K562 (cell line): ENCODE results near the gene STX2. TPM values are rescaled to one million over a fixed set of nuclear protein-coding genes. Genes with fewer than 3 reads are reported as not detected.

ENCODE experiments used
- ATAC-seq: fragments of 200-7000 bp; cut with Tn5 transposase; 3 replicates; pipeline ENCODE4 v1.9.1; 2020; ENCODE audit warnings: moderate library complexity
- BruUV-seq: library from RNA; stranded (reverse); fragments of 400-500 nt; replicated peaks from 2 replicates; lab custom pipeline; 2021; lab: Mats Ljungman, UMichigan
- CTCF ChIA-PET: fragments of 300-600 bp; formaldehyde crosslinking; extraction: SDS; loops from one replicate; lab custom pipeline; 2021; ENCODE audit warnings: low intra/inter-chr PET ratio; lab: Yijun Ruan, JAX
- POLR2A ChIA-PET: fragments of 300-600, 350-650 bp; sonication (Branson Sonifier 250); formaldehyde crosslinking; extraction: SDS; loops from one replicate; lab custom pipeline; 2021; ENCODE audit warnings: antibody characterized with exemption, inconsistent platforms; lab: Yijun Ruan, JAX
- DNase-seq, 4 experiments: peaks; one replicate each; pipeline versions ENCODE4 v3.0.0 to v3.0.0-alpha.2; 2011 to 2018; ENCODE audit warnings: low spot score in 3 of 4, mixed read lengths in 3 of 4; ENCODE audit errors: extremely low read depth in 1 of 4
- FAIRE-seq: peaks from 2 replicates; lab custom pipeline; 2011; peaks lifted over from hg19 to GRCh38; lab: Jason Lieb, UNC
- H2AFZ ChIP-seq: 2 replicates; pipeline ENCODE4 v1.6.0; 2011; ENCODE audit warnings: low read depth, low read length, control low read depth, inconsistent platforms
- H3K27ac ChIP-seq: fragments of 200-600 bp; 3 replicates; pipeline ENCODE4 v1.8.0; 2011; ENCODE audit warnings: low read depth, mild to moderate bottlenecking, control low read depth, inconsistent platforms, low read length, moderate library complexity, mixed read lengths; ENCODE audit errors: extremely low read depth
- H3K27me3 ChIP-seq, 2 experiments: fragments of 300-600 bp in 1 of 2; 2 replicates in 1 of 2; 3 replicates in 1 of 2; pipeline versions ENCODE4 v1.6.0 to v1.8.0; 2011; ENCODE audit warnings: inconsistent platforms in 2 of 2, low read length in 2 of 2, mild to moderate bottlenecking in 1 of 2, mixed read lengths in 1 of 2, moderate library complexity in 1 of 2; ENCODE audit not compliant: control insufficient read depth in 2 of 2, insufficient read depth in 2 of 2
- H3K36me3 ChIP-seq: fragments of 300-600 bp; 3 replicates; pipeline ENCODE4 v1.8.0; 2011; ENCODE audit warnings: mild to moderate bottlenecking, low read length, inconsistent platforms; ENCODE audit not compliant: control insufficient read depth, insufficient read depth
- H3K4me1 ChIP-seq, 2 experiments: fragments of 200-600 bp in 1 of 2; replicated peaks in 1 of 2; 2 replicates in 1 of 2; 3 replicates in 1 of 2; pipeline versions ENCODE4 v1.5.1 to v1.8.0; 2011; ENCODE audit warnings: inconsistent platforms in 2 of 2, low read length in 2 of 2, mild to moderate bottlenecking in 1 of 2, mixed read lengths in 1 of 2, moderate library complexity in 1 of 2; ENCODE audit not compliant: control insufficient read depth in 2 of 2, insufficient read depth in 2 of 2
- H3K4me2 ChIP-seq: 2 replicates; pipeline ENCODE4 v1.6.1; 2011; ENCODE audit warnings: low read length, control low read depth, inconsistent platforms, mixed read lengths; ENCODE audit not compliant: insufficient read depth
- H3K4me3 ChIP-seq: fragments of 200-600 bp; sonication (generic), shearing (Covaris generic); 2 replicates; pipeline ENCODE4 v1.5.1; 2016; ENCODE audit warnings: control low read depth, inconsistent platforms
- H3K79me2 ChIP-seq: fragments of 200-600 bp; 3 replicates; pipeline ENCODE4 v1.8.0; 2011; ENCODE audit warnings: low read length, inconsistent platforms; ENCODE audit not compliant: control insufficient read depth, insufficient read depth
- H3K9ac ChIP-seq, 2 experiments: 2 replicates each; pipeline versions ENCODE4 v1.6.0 to v1.6.1; 2011; ENCODE audit warnings: low read depth in 2 of 2, low read length in 2 of 2, control low read depth in 1 of 2, inconsistent platforms in 1 of 2, mild to moderate bottlenecking in 1 of 2, mixed read lengths in 1 of 2; ENCODE audit not compliant: insufficient read depth in 1 of 2
- H3K9me1 ChIP-seq: one replicate; pipeline ENCODE4 v1.6.0; 2011; ENCODE audit warnings: inconsistent platforms, mild to moderate bottlenecking, low read length, moderate library complexity; ENCODE audit not compliant: control insufficient read depth, insufficient read depth
- H3K9me3 ChIP-seq: replicated peaks from 2 replicates; pipeline ENCODE4 v1.5.1; 2011; ENCODE audit warnings: low read depth, low read length, inconsistent platforms; ENCODE audit not compliant: control insufficient read depth, insufficient read depth
- H4K20me1 ChIP-seq: replicated peaks from 2 replicates; pipeline ENCODE4 v1.6.1; 2011; ENCODE audit warnings: low read length, inconsistent platforms, mixed read lengths; ENCODE audit not compliant: control insufficient read depth, insufficient read depth
- FOXA1 ChIP-seq: fragments of 450-650 bp; IDR thresholded peaks from 2 replicates; pipeline ENCODE4 v1.6.1; 2016; ENCODE audit warnings: mild to moderate bottlenecking, borderline replicate concordance
- GABPB1 ChIP-seq: sonication (generic); formaldehyde crosslinking; IDR thresholded peaks from 2 replicates; pipeline ENCODE4 v1.8.0; 2022; ENCODE audit warnings: mild to moderate bottlenecking, missing genetic modification reagents
- NRF1 ChIP-seq, 2 experiments: fragments of 450-650 bp; IDR thresholded peaks in 1 of 2; conservative IDR thresholded peaks in 1 of 2; 2 replicates each; pipeline ENCODE4 v1.6.1; 2014; ENCODE audit warnings: mild to moderate bottlenecking in 2 of 2
- NUFIP1 ChIP-seq: fragments of 450-650 bp; IDR thresholded peaks from 2 replicates; pipeline ENCODE4 v1.6.1; 2018; ENCODE audit not compliant: partially characterized antibody
- RBM25 ChIP-seq: fragments of 200-400 bp; formaldehyde crosslinking; IDR thresholded peaks from 2 replicates; pipeline ENCODE4 v1.6.1; 2018; ENCODE audit warnings: low read length, low read depth, moderate library complexity; ENCODE audit not compliant: severe bottlenecking
- TFAM ChIP-seq: fragments of 250-450 bp; sonication (Bioruptor Pico); conservative IDR thresholded peaks from 2 replicates; pipeline ENCODE4 v1.5.0; 2021; ENCODE audit warnings: mild to moderate bottlenecking, moderate library complexity
- ZFX ChIP-seq: sonication (generic); formaldehyde crosslinking; IDR thresholded peaks from 2 replicates; pipeline ENCODE4 v1.8.0; 2022; ENCODE audit warnings: mild to moderate bottlenecking, missing genetic modification reagents, moderate library complexity
- ZNF121 ChIP-seq: sonication (generic); formaldehyde crosslinking; conservative IDR thresholded peaks from 2 replicates; pipeline ENCODE4 v1.8.0; 2022; ENCODE audit warnings: missing genetic modification reagents
- WGBS: fragments of 100-300 bp; shearing (Covaris generic); methylation state at CpG from one replicate; pipeline ENCODE4 v1.1.6; 2016; ENCODE audit warnings: low coverage, mixed read lengths; ENCODE audit not compliant: insufficient coverage; ENCODE audit errors: missing lambda C conversion rate; 5-methylcytosine and 5-hydroxymethylcytosine counted together
- in situ Hi-C: fragments of 300-500 bp; cut with MboI; formaldehyde crosslinking; loops from 4 replicates; pipeline ENCODE4 v1.15.0; 2018; ENCODE audit warnings: inconsistent platforms, mixed read lengths
- intact Hi-C: fragments of 100-400 bp; cut with micrococcal nuclease; formaldehyde crosslinking; loops from 2 replicates; pipeline ENCODE4 v1.14.2; 2022
- polyA plus RNA-seq, 8 experiments: library from polyadenylated mRNA; depleted of rRNA in 4 of 8; stranded (reverse) in 5 of 8; unstranded in 3 of 8; fragments of >200 nt; fragmentation: Nextera tagmentation in 2 of 8; fragmentation: Illumina TruSeq in 1 of 8; extraction: Ambion mirVana in 2 of 8; extraction: Trizol in 1 of 8; gene quantifications; 2 replicates each; pipeline versions ENCODE4 v1.2.1 to v1.2.3, GENCODE V29; 2011 to 2014; ENCODE audit warnings: inconsistent platforms in 1 of 8, missing spikeins in 1 of 8
- total RNA-seq, 7 experiments: library from RNA; depleted of rRNA in 6 of 7; stranded (reverse); fragments of >200 nt in 6 of 7; fragmentation: Illumina TruSeq in 2 of 7; extraction: Trizol in 2 of 7; gene quantifications; 2 replicates each; pipeline versions ENCODE4 v1.2.1 to v1.2.3, GENCODE V29; 2011 to 2021; ENCODE audit warnings: low replicate concordance in 1 of 7

The STX2 gene
- total and polyA plus RNA-seq, 9 of the 15 experiments (the other 6 are each of a cell fraction or from before 2014, with no cell fraction given): 22.2 to 54.6 (median 30.8) TPM

- H3K36me3 ChIP-seq: 0 out of 3 replicates have a peak, but pooled peaks cover 3% of the 10 kb centered on the region
- ChIA-PET POLR2A (interaction anchor here (0.9 to 1.0 kb wide), 2 partner anchors 15 to 156 kb away, joined by 5 to 6 read pairs; no protein-coding TSS in a partner anchor), CTCF (no interaction called here)
- no TSS peak for BruUV-seq
- no peak overlapping the region for H3K4me3 ChIP-seq
- no peak overlapping the region for H3K9ac ChIP-seq
- no peaks in the 10 kb centered on the region; the same call in 1 of the 2 replicates for H4K20me1 ChIP-seq
- in situ Hi-C loops: no loop called here
- no peak for DNase-seq
- peaks cover 0 to 8% of the 10 kb centered on the region in 2 experiments; a peak in 2 of 5 replicates for H3K4me1 ChIP-seq
- no peak overlapping the region for H3K27ac ChIP-seq
- no peak overlapping the region for H3K4me2 ChIP-seq
- intact Hi-C loops: no loop called here
- FAIRE-seq: no peak
- TF ChIP-seq ZFX (no peak), TFAM (CRISPR knock-in tag) (no peak), NRF1 (conservative IDR thresholded peaks at IDR 0.05 in 1 of 2, IDR thresholded peaks at IDR 0.05 in 1 of 2) (0 out of 4 replicates have a peak, but pooled peaks of 1 of the 2 experiments have one; percentile 0), FOXA1 (no peak), ZNF121 (CRISPR knock-in tag) (peak; percentile 96), GABPB1 (CRISPR knock-in tag) (no peak), RBM25 (peak; percentile 52), NUFIP1 (no peak)
- WGBS: 26% methylated on average over 11 of the region's 11 CpGs
- H3K79me2 ChIP-seq: no peaks in the 10 kb centered on the region
- peaks cover 26 to 53% of the 10 kb centered on the region in 2 experiments for H3K27me3 ChIP-seq
- H2AFZ ChIP-seq: no peak overlapping the region
- no peak for ATAC-seq
- no peaks in the 10 kb centered on the region for H3K9me1 ChIP-seq
- H3K9me3 ChIP-seq: no peaks in the 10 kb centered on the region
These were observed 62.2 kb downstream of the STX2 start for GRCh38 chr12:130776857-130777339.
